CD4-positive, CD25-positive, alpha-beta regulatory T cell (primary cell): Measurements from ENCODE around the gene VAT1. TPM values are rescaled to one million over a fixed set of nuclear protein-coding genes. Genes with fewer than 3 reads are reported as not detected.
"Not testable (repeated sequence)": the region's sequence is repeated elsewhere in the genome, so short reads cannot be mapped to it uniquely, and the experiment has no call there.

Source experiments
- ATAC-seq, 2 donors: fragments of 150-1000 bp; cut with Tn5 transposase; one replicate each; pipeline ENCODE4 v1.10.0; 2021; ENCODE audit warnings: low read depth in 2 of 2, moderate number of reproducible peaks in 2 of 2, moderate library complexity in 1 of 2
- DNase-seq, 3 donors: peaks; one replicate each; pipeline versions ENCODE4 v3.0.0 to v3.0.0-alpha.2; 2012 to 2022; ENCODE audit warnings: mixed read lengths in 1 of 3
- H3K27ac ChIP-seq: one replicate; pipeline ENCODE4 v1.7.0; 2013; ENCODE audit warnings: mild to moderate bottlenecking, low read length; ENCODE audit not compliant: insufficient read depth, poor library complexity, severe bottlenecking
- H3K27me3 ChIP-seq: one replicate; pipeline ENCODE4 v1.7.0; 2013; ENCODE audit warnings: low read length; ENCODE audit not compliant: control insufficient read depth, insufficient read depth
- H3K36me3 ChIP-seq: one replicate; pipeline ENCODE4 v1.7.0; 2013; ENCODE audit warnings: mild to moderate bottlenecking, low read length, moderate library complexity; ENCODE audit not compliant: control insufficient read depth, insufficient read depth
- H3K4me1 ChIP-seq: 2 replicates; pipeline ENCODE4 v1.7.0; 2013; ENCODE audit warnings: mild to moderate bottlenecking, low read length; ENCODE audit not compliant: insufficient read depth, control insufficient read depth, poor library complexity, severe bottlenecking
- H3K4me3 ChIP-seq: one replicate; pipeline ENCODE4 v1.7.0; 2013; ENCODE audit warnings: low read depth, mild to moderate bottlenecking, low read length, moderate library complexity
- H3K9me3 ChIP-seq, 2 experiments: 1 replicate in 1 of 2; 2 replicates in 1 of 2; pipeline ENCODE4 v1.7.0; 2013; ENCODE audit warnings: low read length in 2 of 2, mild to moderate bottlenecking in 1 of 2, moderate library complexity in 1 of 2; ENCODE audit not compliant: control insufficient read depth in 2 of 2
- H3K27ac Mint-ChIP-seq, 3 donors: one replicate each; pipeline ENCODE4 v1.8.0; 2020 to 2022; ENCODE audit warnings: mild to moderate bottlenecking in 3 of 3, mixed read lengths in 3 of 3, moderate library complexity in 2 of 3
- H3K27me3 Mint-ChIP-seq: one replicate; pipeline ENCODE4 v1.8.0; 2022; ENCODE audit warnings: mild to moderate bottlenecking, mixed read lengths
- H3K36me3 Mint-ChIP-seq: one replicate; pipeline ENCODE4 v1.8.0; 2020; ENCODE audit warnings: mixed read lengths
- H3K4me1 Mint-ChIP-seq, 4 donors: one replicate each; pipeline ENCODE4 v1.8.0; 2020 to 2022; ENCODE audit warnings: mixed read lengths in 4 of 4, mild to moderate bottlenecking in 1 of 4
- H3K4me3 Mint-ChIP-seq, 4 donors: one replicate each; pipeline ENCODE4 v1.8.0; 2020 to 2022; ENCODE audit warnings: mild to moderate bottlenecking in 4 of 4, mixed read lengths in 4 of 4, moderate library complexity in 3 of 4
- H3K9me3 Mint-ChIP-seq, 7 donors: one replicate each; pipeline ENCODE4 v1.8.0; 2020 to 2022; ENCODE audit warnings: mixed read lengths in 7 of 7, mild to moderate bottlenecking in 3 of 7, moderate library complexity in 2 of 7
- polyA plus RNA-seq, 4 donors: library from polyadenylated mRNA; unstranded; fragments of 300-500 nt; fragmentation: Illumina TruSeq; gene quantifications; one replicate each; pipeline ENCODE4 v1.2.3, GENCODE V29; 2021
- total RNA-seq: library from RNA; stranded (reverse); gene quantifications from one replicate; pipeline ENCODE4 v1.2.3, GENCODE V29; 2022

The VAT1 gene
- total and polyA plus RNA-seq, 5 donors from 2014 or later = 21.9 to 51.4 (median 46.8) TPM

DNA sequence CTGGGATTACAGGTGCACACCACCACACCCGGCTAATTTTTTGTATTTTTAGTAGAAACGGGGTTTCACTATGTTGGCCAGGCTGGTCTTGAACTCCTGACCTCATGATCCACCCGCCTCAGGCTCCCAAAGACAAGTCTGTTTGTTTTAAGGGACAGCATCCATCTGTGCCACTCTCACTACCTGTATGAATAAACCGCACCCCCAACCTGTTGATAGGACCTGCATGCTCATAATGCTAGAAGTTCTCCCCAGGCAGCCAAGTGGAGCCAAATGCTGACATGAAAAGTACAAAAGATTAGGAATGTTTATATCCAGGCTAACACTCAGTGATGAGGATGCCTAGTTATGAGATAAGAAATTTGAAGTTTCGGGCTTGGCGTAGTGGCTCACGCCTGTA is 30.8 kb upstream of the VAT1 start:
- ATAC-seq, H3K36me3 Mint-ChIP-seq, H3K9me3 ChIP-seq, H3K36me3 ChIP-seq, H3K4me1 ChIP-seq, DNase-seq, H3K27me3 ChIP-seq, H3K27ac Mint-ChIP-seq, H3K4me1 Mint-ChIP-seq, H3K4me3 ChIP-seq, H3K4me3 Mint-ChIP-seq, H3K27me3 Mint-ChIP-seq, H3K9me3 Mint-ChIP-seq, H3K27ac ChIP-seq: not testable (repeated sequence)

DNA sequence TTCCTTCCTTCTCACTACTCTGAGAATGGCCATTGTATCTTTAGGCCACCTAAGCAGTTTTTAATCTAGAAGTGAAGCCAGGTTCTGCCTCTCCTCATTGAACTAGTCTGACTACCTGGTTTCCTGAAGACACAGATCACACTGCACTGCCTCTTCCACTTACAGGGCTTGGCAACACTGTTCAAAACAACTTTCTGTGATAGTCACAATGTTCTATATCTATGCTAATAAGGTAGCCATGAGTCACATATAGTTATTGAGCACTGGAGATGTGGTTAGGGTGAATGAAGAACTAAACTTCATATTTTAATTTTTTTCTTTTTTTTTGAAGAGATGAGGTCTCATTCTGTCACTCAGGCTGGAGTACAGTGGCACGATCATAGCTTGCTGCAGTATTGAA is 29.8 kb upstream of the VAT1 start:
- Histone ChIP-seq H3K27me3 (no peaks in the 10 kb centered on the region), H3K27ac (no peak overlapping the region), H3K36me3 (no peaks in the 10 kb centered on the region), H3K4me1 (no peaks in the 10 kb centered on the region), H3K4me3 (no peak overlapping the region), H3K9me3 (no peaks in the 10 kb centered on the region)
- Mint-ChIP-seq H3K4me3 (no peak overlapping the region), H3K27me3 (no peaks in the 10 kb centered on the region), H3K27ac (no peak overlapping the region), H3K9me3 (no peaks in the 10 kb centered on the region), H3K36me3 (no peaks in the 10 kb centered on the region), H3K4me1 (no peaks in the 10 kb centered on the region)
- no peak for DNase-seq
- ATAC-seq = no peak

DNA sequence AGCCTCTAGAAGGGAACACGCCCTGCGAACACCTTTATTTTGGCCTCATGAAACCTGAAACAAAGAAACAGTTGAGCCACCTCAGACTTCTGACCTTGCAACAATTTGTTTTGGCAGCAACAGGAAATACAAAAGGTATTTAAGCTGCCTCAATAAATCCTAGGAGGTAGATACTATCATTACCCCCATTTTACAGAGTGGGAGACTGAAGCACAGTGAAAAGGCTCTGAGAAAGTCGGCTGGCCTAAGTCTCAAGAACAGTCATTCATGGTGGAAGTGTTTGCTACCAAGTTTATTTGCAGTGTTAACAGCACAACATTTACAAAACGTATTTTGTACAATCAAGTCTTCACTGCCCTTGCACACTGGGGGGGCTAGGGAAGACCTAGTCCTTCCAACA is 21.8 kb upstream of the VAT1 start:
- DNase-seq = no peak
- Histone ChIP-seq H3K27me3 (no peaks in the 10 kb centered on the region), H3K36me3 (no peaks in the 10 kb centered on the region), H3K4me1 (no peaks in the 10 kb centered on the region), H3K4me3 (no peak overlapping the region), H3K9me3 (no peaks in the 10 kb centered on the region), H3K27ac (no peak overlapping the region)
- no peak overlapping the region for H3K4me3 Mint-ChIP-seq
- no peaks in the 10 kb centered on the region for H3K27me3 Mint-ChIP-seq
- peak overlapping the region in 1 of 3 donors; percentile 6 for H3K27ac Mint-ChIP-seq
- no peaks in the 10 kb centered on the region for H3K36me3 Mint-ChIP-seq
- no peaks in the 10 kb centered on the region for H3K4me1 Mint-ChIP-seq
- H3K9me3 Mint-ChIP-seq = no peaks in the 10 kb centered on the region
- no peak for ATAC-seq

DNA sequence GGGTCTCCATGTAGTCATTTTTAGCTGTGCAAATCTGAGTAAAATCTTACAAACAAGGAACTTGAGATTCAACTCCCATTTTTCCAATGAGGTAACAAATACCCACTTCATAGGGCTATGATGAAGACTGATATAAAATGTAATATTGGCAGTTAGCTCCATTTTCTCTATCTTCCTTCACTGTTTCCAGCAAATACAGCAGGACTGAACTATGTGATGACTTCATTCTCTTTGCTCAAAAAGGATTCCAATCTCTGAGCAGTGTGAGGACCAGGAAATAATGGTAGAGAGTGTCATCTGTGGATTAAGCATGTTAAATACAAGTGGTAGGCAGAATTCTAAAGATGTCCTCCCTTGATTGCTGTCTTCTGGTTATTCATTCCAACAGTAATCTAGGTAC is 21.1 kb upstream of the VAT1 start:
- Histone ChIP-seq H3K27ac (no peak overlapping the region), H3K4me3 (no peak overlapping the region), H3K27me3 (no peaks in the 10 kb centered on the region), H3K9me3 (no peaks in the 10 kb centered on the region), H3K36me3 (no peaks in the 10 kb centered on the region), H3K4me1 (no peaks in the 10 kb centered on the region)
- ATAC-seq (no peak), DNase-seq (no peak)
- Mint-ChIP-seq H3K9me3 (no peaks in the 10 kb centered on the region), H3K4me3 (no peak overlapping the region), H3K4me1 (no peaks in the 10 kb centered on the region), H3K27me3 (no peaks in the 10 kb centered on the region), H3K36me3 (no peaks in the 10 kb centered on the region), H3K27ac (no peak overlapping the region)

DNA sequence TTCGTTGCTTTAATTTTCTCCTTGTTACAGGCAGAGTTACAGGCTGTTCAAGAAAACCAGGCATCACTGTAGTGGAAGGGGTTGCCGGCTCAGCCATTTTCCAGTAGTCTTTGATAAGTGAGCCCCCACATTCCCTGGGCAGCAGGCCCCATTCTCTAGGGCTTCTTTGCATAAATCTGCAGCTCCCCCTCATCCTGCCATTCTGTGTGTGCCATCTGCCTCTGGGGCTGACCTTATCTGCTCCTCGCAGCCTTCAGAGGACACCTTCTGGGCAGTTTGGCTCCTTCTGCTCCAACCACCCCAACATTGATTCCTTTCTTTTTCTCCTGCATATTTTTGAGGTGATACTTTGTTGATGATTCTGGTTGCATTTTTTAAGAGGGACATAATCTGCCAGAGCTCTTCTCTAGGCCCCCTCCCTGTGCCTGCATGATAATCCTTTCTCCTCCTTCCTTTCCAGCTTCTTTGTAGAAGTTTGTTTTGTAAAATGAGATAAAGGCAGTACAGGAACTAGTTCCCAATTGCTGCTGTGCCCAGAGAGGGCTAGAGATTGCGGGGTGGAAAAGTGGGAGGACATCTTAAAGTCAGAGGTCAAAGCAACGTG is 19.9 kb upstream of the VAT1 start:
- Mint-ChIP-seq H3K4me1 (no peaks in the 10 kb centered on the region), H3K4me3 (no peak overlapping the region), H3K27me3 (no peaks in the 10 kb centered on the region), H3K27ac (no peak overlapping the region), H3K36me3 (no peaks in the 10 kb centered on the region), H3K9me3 (no peaks in the 10 kb centered on the region)
- Histone ChIP-seq H3K27ac (no peak overlapping the region), H3K36me3 (no peaks in the 10 kb centered on the region), H3K9me3 (no peaks in the 10 kb centered on the region), H3K4me3 (no peak overlapping the region), H3K27me3 (no peaks in the 10 kb centered on the region), H3K4me1 (no peaks in the 10 kb centered on the region)
- no peak for ATAC-seq
- no peak for DNase-seq

DNA sequence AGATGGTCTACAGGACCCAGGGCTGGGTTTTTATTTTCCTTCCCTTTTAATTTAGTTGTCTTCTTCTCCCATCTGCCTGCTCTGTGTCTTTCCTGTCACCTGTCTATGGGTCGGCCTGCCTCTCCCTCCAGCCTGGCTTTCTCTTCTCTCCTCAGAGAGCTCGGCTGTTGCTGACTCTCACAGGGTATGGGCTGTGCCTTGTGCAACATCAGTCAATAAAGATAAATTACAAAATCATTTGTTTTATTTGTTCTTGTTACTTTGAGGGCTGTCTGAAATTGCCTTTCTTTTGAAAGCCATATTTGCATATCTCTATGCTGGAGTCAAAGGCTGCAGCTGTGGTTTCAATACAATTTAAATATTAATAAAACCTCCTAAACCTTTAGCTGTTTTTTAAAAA is 18.5 kb upstream of the VAT1 start:
- H3K4me3 Mint-ChIP-seq = no peak overlapping the region
- DNase-seq (no peak), ATAC-seq (no peak)
- H3K27ac ChIP-seq = no peak overlapping the region
- no peaks in the 10 kb centered on the region for H3K27me3 ChIP-seq
- H3K36me3 ChIP-seq = no peaks in the 10 kb centered on the region
- H3K27ac Mint-ChIP-seq = no peak overlapping the region
- no peaks in the 10 kb centered on the region for H3K4me1 ChIP-seq
- H3K36me3 Mint-ChIP-seq = no peaks in the 10 kb centered on the region
- H3K9me3 Mint-ChIP-seq = no peaks in the 10 kb centered on the region
- H3K4me3 ChIP-seq = no peak overlapping the region
- H3K4me1 Mint-ChIP-seq = no peaks in the 10 kb centered on the region
- no peaks in the 10 kb centered on the region for H3K27me3 Mint-ChIP-seq
- H3K9me3 ChIP-seq = no peaks in the 10 kb centered on the region

DNA sequence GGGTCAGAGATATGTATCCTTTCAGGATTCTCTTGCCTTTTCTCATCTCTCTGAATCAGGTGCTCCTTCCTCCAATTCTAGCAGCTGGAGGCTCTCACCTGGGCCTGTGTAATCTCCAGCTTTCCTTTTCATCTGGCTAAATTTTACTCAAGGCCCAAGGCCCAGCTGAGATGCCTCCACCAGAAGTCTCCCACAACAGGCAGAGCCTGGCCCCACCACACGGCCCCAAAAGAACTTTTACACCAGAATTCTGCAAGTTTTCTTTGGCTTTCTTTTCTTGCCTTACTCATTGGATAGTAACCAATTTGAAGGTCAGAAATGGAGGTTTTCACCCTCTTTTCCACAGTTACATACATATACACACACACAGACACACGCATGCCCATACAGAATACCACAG is 17.5 kb upstream of the VAT1 start:
- Histone ChIP-seq H3K9me3 (no peaks in the 10 kb centered on the region), H3K4me3 (no peak overlapping the region), H3K4me1 (no peaks in the 10 kb centered on the region), H3K27ac (no peak overlapping the region), H3K36me3 (no peaks in the 10 kb centered on the region), H3K27me3 (no peaks in the 10 kb centered on the region)
- Mint-ChIP-seq H3K27ac (peak overlapping the region in 2 of 3 donors; percentile 12 to 42), H3K36me3 (no peaks in the 10 kb centered on the region), H3K9me3 (no peaks in the 10 kb centered on the region), H3K27me3 (no peaks in the 10 kb centered on the region), H3K4me1 (no peaks in the 10 kb centered on the region), H3K4me3 (no peak overlapping the region)
- DNase-seq (no peak), ATAC-seq (no peak)

DNA sequence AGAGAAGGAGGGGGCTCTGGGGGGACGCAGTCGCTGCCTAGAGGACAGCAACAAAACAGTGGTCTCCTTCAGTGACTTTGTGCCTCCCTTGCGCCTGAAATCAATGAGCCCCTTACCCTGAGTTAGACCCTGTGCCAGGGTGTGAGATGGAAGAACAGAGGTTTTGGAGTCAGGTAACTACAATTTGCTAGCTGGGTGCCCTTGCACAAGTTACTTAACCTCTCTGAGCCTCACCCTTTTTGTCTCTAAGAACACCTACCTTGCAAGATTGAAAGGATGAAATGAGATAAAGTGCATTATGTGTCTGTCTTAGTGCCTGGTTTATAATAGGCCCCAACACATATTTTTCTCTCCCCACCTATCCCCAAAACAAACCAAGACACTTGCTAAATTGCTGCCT is 12.7 kb upstream of the VAT1 start:
- H3K9me3 ChIP-seq = no peaks in the 10 kb centered on the region
- H3K36me3 ChIP-seq = no peaks in the 10 kb centered on the region
- no peak overlapping the region for H3K4me3 ChIP-seq
- Mint-ChIP-seq H3K27me3 (no peaks in the 10 kb centered on the region), H3K9me3 (no peaks in the 10 kb centered on the region), H3K4me3 (no peak overlapping the region), H3K4me1 (peaks cover 0 to 6% (median 0%) of the 10 kb centered on the region in 4 donors), H3K36me3 (no peaks in the 10 kb centered on the region), H3K27ac (no peak overlapping the region)
- ATAC-seq = no peak
- no peaks in the 10 kb centered on the region for H3K27me3 ChIP-seq
- no peaks in the 10 kb centered on the region for H3K4me1 ChIP-seq
- no peak for DNase-seq
- H3K27ac ChIP-seq = no peak overlapping the region
